Mesothelial cell of epicardium (in vitro differentiated cells): ENCODE results near the gene USO1. TPM values are rescaled to one million over a fixed set of nuclear protein-coding genes. Genes with fewer than 3 reads are reported as not detected.

Experiments used
- DNase-seq, 2 experiments: peaks; one replicate each; pipeline ENCODE4 v3.0.0; 2021; ENCODE audit warnings: low spot score in 2 of 2; ENCODE audit not compliant: unreplicated experiment in 2 of 2
- H3K27ac Mint-ChIP-seq: 2 replicates; pipeline ENCODE4 v1.8.0; 2021; ENCODE audit warnings: mixed read lengths
- H3K27me3 Mint-ChIP-seq: 2 replicates; pipeline ENCODE4 v1.8.0; 2021; ENCODE audit warnings: low read depth, mixed read lengths
- H3K36me3 Mint-ChIP-seq: 2 replicates; pipeline ENCODE4 v1.8.0; 2021; ENCODE audit warnings: mixed read lengths
- H3K4me1 Mint-ChIP-seq: 2 replicates; pipeline ENCODE4 v1.8.0; 2021; ENCODE audit warnings: mixed read lengths
- H3K4me3 Mint-ChIP-seq: 2 replicates; pipeline ENCODE4 v1.8.0; 2021; ENCODE audit warnings: mild to moderate bottlenecking, moderate library complexity, mixed read lengths
- H3K9me3 Mint-ChIP-seq: 2 replicates; pipeline ENCODE4 v1.8.0; 2021; ENCODE audit warnings: mixed read lengths
- CTCF ChIP-seq: fragments of 200-600 bp; sonication (generic); IDR thresholded peaks from one replicate; pipeline ENCODE4 v1.5.0; 2021; ENCODE audit warnings: antibody characterized with exemption; ENCODE audit not compliant: unreplicated experiment
- total RNA-seq: library from RNA; stranded (reverse); gene quantifications from 3 replicates; pipeline ENCODE4 v1.2.1, GENCODE V29; 2021

USO1 gene
- total RNA-seq, 1 donor from 2014 or later = 53.3 TPM

DNA sequence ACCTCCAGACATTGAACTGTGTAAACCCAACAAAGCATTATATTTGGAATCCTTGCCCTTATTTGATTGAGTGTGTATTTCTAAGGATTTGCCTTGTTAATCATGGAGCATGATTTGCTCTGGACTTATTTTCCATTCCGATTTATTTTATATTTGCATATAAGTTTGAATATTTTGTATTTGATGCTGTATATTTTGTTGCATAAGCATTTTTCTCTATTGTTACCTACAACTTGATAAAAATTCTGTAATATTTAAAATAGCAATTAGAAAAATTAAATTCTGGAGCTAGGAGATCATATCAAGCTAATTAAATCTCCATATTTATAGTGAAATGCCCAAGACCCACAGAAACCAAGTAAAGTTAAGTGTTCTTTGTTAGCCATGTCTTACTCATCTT lies 47.2 kb downstream of the USO1 start:
- H3K4me3 Mint-ChIP-seq = no peak overlapping the region
- TF ChIP-seq CTCF = no peak
- DNase-seq = no peak
- peaks cover 15% of the 10 kb centered on the region for H3K9me3 Mint-ChIP-seq
- H3K27ac Mint-ChIP-seq = no peak overlapping the region
- H3K4me1 Mint-ChIP-seq = peaks cover 17% of the 10 kb centered on the region
- H3K36me3 Mint-ChIP-seq = peaks cover 54% of the 10 kb centered on the region
- H3K27me3 Mint-ChIP-seq = no peaks in the 10 kb centered on the region

DNA sequence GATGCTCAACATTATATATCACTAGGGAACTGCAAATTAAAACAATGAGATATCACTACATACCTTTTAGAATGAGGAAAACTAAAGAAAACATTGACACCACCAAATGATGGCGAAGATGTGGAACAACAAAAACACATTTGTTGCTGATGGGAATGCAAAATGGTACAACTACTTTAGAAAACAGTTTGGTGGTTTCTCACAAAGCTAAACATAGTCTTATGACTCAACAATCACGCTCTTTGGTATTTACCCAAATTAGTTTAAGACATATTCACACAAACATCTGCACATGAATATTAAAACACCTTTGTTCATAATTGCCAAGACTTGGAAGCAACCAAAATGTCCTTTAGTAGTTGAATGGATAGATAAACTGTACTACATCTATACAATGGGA lies 53.2 kb downstream of the USO1 start:
- H3K27ac Mint-ChIP-seq = no peak overlapping the region
- no peaks in the 10 kb centered on the region for H3K27me3 Mint-ChIP-seq
- H3K4me1 Mint-ChIP-seq = peaks cover 11% of the 10 kb centered on the region
- TF ChIP-seq CTCF = no peak
- H3K9me3 Mint-ChIP-seq = peaks cover 17% of the 10 kb centered on the region
- DNase-seq = no peak
- no peak overlapping the region for H3K4me3 Mint-ChIP-seq
- peaks cover 53% of the 10 kb centered on the region for H3K36me3 Mint-ChIP-seq

GRCh38 chr4:75779105-75779757 lies 54.9 kb downstream of the USO1 start:
- TF ChIP-seq CTCF = no peak
- no peak for DNase-seq
- H3K27ac Mint-ChIP-seq = no peak overlapping the region
- H3K36me3 Mint-ChIP-seq = peaks cover 57% of the 10 kb centered on the region
- H3K27me3 Mint-ChIP-seq = no peaks in the 10 kb centered on the region
- peaks cover 7% of the 10 kb centered on the region for H3K4me1 Mint-ChIP-seq
- no peak overlapping the region for H3K4me3 Mint-ChIP-seq
- peaks cover 17% of the 10 kb centered on the region for H3K9me3 Mint-ChIP-seq

DNA sequence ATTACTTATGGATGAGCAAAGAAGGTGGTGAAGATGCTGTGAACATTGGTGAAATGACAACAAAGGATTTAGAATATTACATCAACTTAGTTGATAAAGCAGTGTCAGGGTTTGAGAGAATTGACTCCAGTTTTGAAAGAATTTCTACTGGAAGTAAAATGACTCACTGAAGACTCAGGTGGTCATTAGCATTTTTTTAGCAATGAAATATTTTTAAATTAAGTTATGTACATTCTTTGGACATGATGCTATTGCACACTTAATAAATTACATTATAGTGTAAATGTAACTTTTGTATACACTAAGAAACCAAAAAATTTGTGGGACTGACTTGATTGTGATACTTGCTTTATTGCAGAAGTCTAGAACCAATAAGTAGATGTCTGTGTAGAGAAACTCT lies 56.9 kb downstream of the USO1 start:
- DNase-seq = no peak
- no peak overlapping the region for H3K4me3 Mint-ChIP-seq
- no peak overlapping the region for H3K27ac Mint-ChIP-seq
- H3K36me3 Mint-ChIP-seq = peaks cover 40% of the 10 kb centered on the region
- no peak for TF ChIP-seq CTCF
- no peaks in the 10 kb centered on the region for H3K27me3 Mint-ChIP-seq
- H3K9me3 Mint-ChIP-seq = peaks cover 6% of the 10 kb centered on the region
- no peaks in the 10 kb centered on the region for H3K4me1 Mint-ChIP-seq

DNA sequence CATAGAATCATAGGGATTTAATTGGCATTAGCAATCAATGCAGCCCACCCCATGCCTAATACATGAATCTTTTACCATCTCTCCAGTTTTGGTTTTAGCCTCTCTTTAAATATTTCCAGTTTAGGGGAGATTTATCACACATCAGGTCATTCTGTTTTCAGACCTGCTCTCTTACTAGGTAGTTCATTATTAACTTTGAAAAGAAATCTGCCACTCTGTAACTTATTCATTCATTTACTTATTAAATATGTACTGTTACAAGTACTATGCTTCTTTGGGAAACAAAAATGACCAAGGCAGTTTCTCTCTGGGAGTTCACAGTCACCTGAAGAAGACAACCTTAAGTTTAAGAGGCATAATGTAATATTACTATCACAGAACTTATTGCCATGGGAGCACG lies 62.1 kb downstream of the USO1 start:
- no peak for DNase-seq
- Mint-ChIP-seq H3K9me3 (no peaks in the 10 kb centered on the region), H3K27ac (no peak overlapping the region), H3K4me1 (no peaks in the 10 kb centered on the region), H3K4me3 (no peak overlapping the region), H3K36me3 (peaks cover 28% of the 10 kb centered on the region), H3K27me3 (no peaks in the 10 kb centered on the region)
- TF ChIP-seq CTCF = no peak

DNA sequence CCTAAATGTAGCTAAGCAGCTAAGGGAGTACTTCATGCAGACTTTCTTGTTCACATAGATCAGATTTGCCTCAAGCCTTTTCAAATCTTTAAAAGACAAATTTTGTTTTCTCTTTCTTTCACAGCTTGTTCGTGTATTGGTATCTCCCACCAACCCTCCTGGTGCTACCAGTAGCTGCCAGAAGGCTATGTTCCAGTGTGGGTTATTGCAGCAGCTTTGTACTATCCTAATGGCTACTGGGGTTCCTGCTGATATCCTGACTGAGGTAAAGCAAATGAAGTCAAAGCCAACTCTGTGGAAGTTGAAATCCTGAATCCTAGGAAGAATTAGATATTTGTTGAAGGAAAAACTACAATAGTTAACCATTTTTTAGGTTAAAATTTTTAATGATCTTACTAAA lies 62.6 kb downstream of the USO1 start:
- Mint-ChIP-seq H3K27ac (no peak overlapping the region), H3K4me1 (no peaks in the 10 kb centered on the region), H3K9me3 (no peaks in the 10 kb centered on the region), H3K36me3 (peaks cover 25% of the 10 kb centered on the region), H3K4me3 (no peak overlapping the region), H3K27me3 (no peaks in the 10 kb centered on the region)
- TF ChIP-seq CTCF = no peak
- no peak for DNase-seq
